NCI-H226 (cell line): ENCODE measurements around the gene SNAI1.
"Not testable (repeated sequence)": the region's sequence is repeated elsewhere in the genome, so short reads cannot be mapped to it uniquely, and the experiment has no call there.

Source experiments
- DNase-seq: peaks from one replicate; pipeline ENCODE4 v3.0.0-alpha.2; 2015

Gene SNAI1

GRCh38 chr20:49964964-49965780, 17.6 kb upstream of the SNAI1 start:
- peak; percentile 29 for DNase-seq

GRCh38 chr20:49965781-49966305, 16.9 kb upstream of the SNAI1 start:
- DNase-seq, result no peak

- no peak for DNase-seq
These were observed 15.9 kb upstream of the SNAI1 start for GRCh38 chr20:49966861-49967260.

GRCh38 chr20:49969234-49969633, 13.5 kb upstream of the SNAI1 start:
- DNase-seq, result no peak

GRCh38 chr20:49969946-49970345, 12.8 kb upstream of the SNAI1 start:
- no peak for DNase-seq

- no peak for DNase-seq
These were observed 12.3 kb upstream of the SNAI1 start for GRCh38 chr20:49970498-49970897.

- no peak for DNase-seq
These were observed 8.8 kb upstream of the SNAI1 start for GRCh38 chr20:49973981-49974380.

GRCh38 chr20:49976542-49976941, 6.2 kb upstream of the SNAI1 start:
- DNase-seq, result no peak

GRCh38 chr20:49977740-49978139, 5.0 kb upstream of the SNAI1 start:
- DNase-seq, result not testable (repeated sequence)

GRCh38 chr20:49978685-49979029, 4.1 kb upstream of the SNAI1 start:
- no peak for DNase-seq

GRCh38 chr20:49979030-49979832, 3.5 kb upstream of the SNAI1 start:
- DNase-seq, result no peak

- DNase-seq, result no peak
These were observed 2.4 kb upstream of the SNAI1 start for GRCh38 chr20:49980140-49981008.

GRCh38 chr20:49981218-49982071, 1.3 kb upstream of the SNAI1 start:
- DNase-seq, result no peak

GRCh38 chr20:49982072-49982345, 771 bp upstream of the SNAI1 start:
- DNase-seq, result no peak

- DNase-seq, result no peak
These were observed 505 bp downstream of the SNAI1 start for GRCh38 chr20:49983123-49983847.

GRCh38 chr20:49983848-49984408, 1.1 kb downstream of the SNAI1 start:
- DNase-seq, result no peak

- no peak for DNase-seq
These were observed 1.8 kb downstream of the SNAI1 start for GRCh38 chr20:49984426-49985153.

- DNase-seq, result no peak
These were observed 2.4 kb downstream of the SNAI1 start for GRCh38 chr20:49985157-49985556.

GRCh38 chr20:49985617-49986016, 2.8 kb downstream of the SNAI1 start:
- no peak for DNase-seq

- no peak for DNase-seq
These were observed 3.3 kb downstream of the SNAI1 start for GRCh38 chr20:49986049-49986448.
